Transverse colon (tissue), 4 donors: ENCODE data around the gene JAM3. TPM values are rescaled to one million over a fixed set of nuclear protein-coding genes. Genes with fewer than 3 reads are reported as not detected.

Experiments used
- DNase-seq: peaks from one replicate; pipeline ENCODE4 v3.0.0-alpha.2; 2019
- H3K27ac ChIP-seq, 4 donors: fragments of 200-600 bp; sonication (generic); 2 replicates each; pipeline ENCODE4 v1.5.1; 2016 to 2018; ENCODE audit warnings: inconsistent platforms in 4 of 4
- H3K27me3 ChIP-seq: fragments of 200-600 bp; sonication (generic); 2 replicates; pipeline ENCODE4 v1.5.1; 2017; ENCODE audit warnings: inconsistent platforms
- H3K36me3 ChIP-seq, 4 donors: fragments of 200-600 bp; sonication (generic); 2 replicates each; pipeline ENCODE4 v1.5.1; 2017 to 2019; ENCODE audit warnings: inconsistent platforms in 4 of 4
- H3K4me1 ChIP-seq, 4 donors: fragments of 200-600 bp; sonication (generic); 2 replicates each; pipeline ENCODE4 v1.5.1; 2017 to 2020; ENCODE audit warnings: inconsistent platforms in 4 of 4
- H3K4me3 ChIP-seq, 4 donors: fragments of 200-600 bp; sonication (generic); 1 replicate in 1 of 4; 2 replicates in 3 of 4; pipeline versions ENCODE4 v1.5.1 to v1.6.1; 2017 to 2019; ENCODE audit warnings: inconsistent platforms in 4 of 4
- H3K9me3 ChIP-seq, 2 donors: fragments of 200-600 bp; sonication (generic); 2 replicates each; pipeline ENCODE4 v1.5.1; 2017 to 2019; ENCODE audit warnings: inconsistent platforms in 2 of 2
- CTCF ChIP-seq, 5 experiments: fragments of 200-600 bp in 3 of 5; fragments of 450-650 bp in 2 of 5; sonication (generic) in 3 of 5; IDR thresholded peaks; 1 replicate in 2 of 5; 2 replicates in 3 of 5; pipeline ENCODE4 v1.5.1; 2016 to 2017; ENCODE audit warnings: antibody characterized with exemption in 5 of 5, inconsistent platforms in 3 of 5, mild to moderate bottlenecking in 2 of 5, moderate library complexity in 1 of 5
- EP300 ChIP-seq: sonication (generic); formaldehyde crosslinking; IDR thresholded peaks from one replicate; pipeline ENCODE4 v1.6.1; 2017; ENCODE audit warnings: antibody characterized with exemption, low read depth
- POLR2A ChIP-seq: fragments of 450-650 bp; IDR thresholded peaks from one replicate; pipeline ENCODE4 v1.6.1; 2016; ENCODE audit warnings: antibody characterized with exemption, mild to moderate bottlenecking, moderate library complexity
- POLR2AphosphoS5 ChIP-seq, 3 donors: sonication (generic); formaldehyde crosslinking; IDR thresholded peaks; one replicate each; pipeline ENCODE4 v1.6.1; 2016; ENCODE audit warnings: antibody characterized with exemption in 3 of 3
- WGBS, 2 donors: methylation state at CpG; one replicate each; pipeline ENCODE4 v1.1.5; 2018; ENCODE audit warnings: low coverage in 1 of 2; 5-methylcytosine and 5-hydroxymethylcytosine counted together
- in situ Hi-C, 4 donors: fragments of 200-750 bp; cut with MboI; loops; one replicate each; pipeline versions ENCODE4 v1.15.0 to v1.15.1; 2017; ENCODE audit warnings: low sequenced_read_pairs in 3 of 4, low pct_ligation_motif_present in 1 of 4, low pct_unique_long_range_greater_than_20kb in 1 of 4
- intact Hi-C: fragments of 100-400 bp; cut with DNase I; formaldehyde crosslinking; loops from one replicate; pipeline ENCODE4 v1.15.1; 2023; ENCODE audit warnings: low total_unique reads
- total RNA-seq, 4 donors: library from RNA; depleted of rRNA; stranded (reverse); fragments of >200 nt; gene quantifications; one replicate each; pipeline ENCODE4 v1.1.0, GENCODE V29; 2016

JAM3 gene
- total RNA-seq, 4 donors from 2014 or later, result 7.8 to 56.9 (median 13.8) TPM

GRCh38 chr11:134046681-134047449 is 22.0 kb upstream of the JAM3 start:
- no peak for DNase-seq
- 86 to 91% methylated on average over 11 to 30 of the region's 30 CpGs for whole genome bisulfite sequencing, 2 donors
- intact Hi-C loops, result loop anchor here (1.0 to 5.0 kb wide), 2 partner anchors 100 to 120 kb away; no protein-coding TSS in a partner anchor
- TF ChIP-seq POLR2AphosphoS5 (IDR thresholded peaks at IDR 0.05) (no peak), EP300 (no peak), POLR2A (no peak), CTCF (IDR thresholded peaks at IDR 0.05) (no peak)
- Histone ChIP-seq H3K4me1 (peaks cover under 1 to 19% (median 11%) of the 10 kb centered on the region in 4 donors), H3K9me3 (no peaks in the 10 kb centered on the region), H3K27me3 (peaks cover 6% of the 10 kb centered on the region), H3K4me3 (peak overlapping the region in 1 of 4 donors; percentile 1), H3K36me3 (no peaks in the 10 kb centered on the region), H3K27ac (peak overlapping the region; percentile 34 to 81 (median 64))
- in situ Hi-C loops, result loop anchor here in 1 of 4 donors (5.0 kb wide), 1 partner anchor 100 kb away; no protein-coding TSS in a partner anchor

DNA sequence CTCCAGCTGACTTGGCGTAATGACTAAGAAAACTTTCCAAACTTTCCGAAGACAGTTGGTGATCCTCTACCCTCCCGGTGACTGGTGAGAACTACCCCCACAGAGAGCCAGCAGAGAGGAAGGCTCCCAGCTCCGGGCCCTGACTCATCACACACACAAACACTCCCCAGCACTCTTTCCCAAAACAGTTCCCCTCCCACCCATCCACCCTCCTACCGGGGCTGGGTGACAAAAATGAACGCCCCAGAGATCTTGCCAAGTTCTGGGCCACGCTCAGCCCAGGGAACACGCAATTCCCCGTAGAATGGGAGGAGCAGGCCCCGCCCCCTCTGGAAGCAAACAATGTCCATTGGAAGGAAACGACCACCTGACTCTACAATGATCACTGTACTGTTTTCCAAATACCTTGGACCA is 21.3 kb upstream of the JAM3 start:
- DNase-seq, result peak; percentile 68
- peak overlapping the region; percentile 42 to 81 (median 64) for H3K27ac ChIP-seq
- peaks cover 6% of the 10 kb centered on the region for H3K27me3 ChIP-seq
- 33 to 40% methylated on average over 5 to 11 of the region's 11 CpGs for WGBS, 2 donors
- H3K9me3 ChIP-seq, result no peaks in the 10 kb centered on the region
- peak overlapping the region in 1 of 4 donors; percentile 1 for H3K4me3 ChIP-seq
- H3K4me1 ChIP-seq, result peaks cover 0 to 16% (median 8%) of the 10 kb centered on the region in 4 donors
- H3K36me3 ChIP-seq, result no peaks in the 10 kb centered on the region
- TF ChIP-seq POLR2AphosphoS5 (IDR thresholded peaks at IDR 0.05) (peak in 1 of 3 donors; percentile 35), CTCF (IDR thresholded peaks at IDR 0.05) (no peak)
- intact Hi-C loops (loop anchor here (1.0 to 5.0 kb wide), 2 partner anchors 100 to 120 kb away; no protein-coding TSS in a partner anchor), in situ Hi-C loops (loop anchor here in 1 of 4 donors (5.0 kb wide), 1 partner anchor 100 kb away; no protein-coding TSS in a partner anchor)

- in situ Hi-C loops, result loop anchor here in 1 of 4 donors (5.0 kb wide), 1 partner anchor 99 kb away; no protein-coding TSS in a partner anchor
- intact Hi-C loops, result loop anchor here (5.0 kb wide), 1 partner anchor 101 kb away; no protein-coding TSS in a partner anchor
- Histone ChIP-seq H3K4me1 (peaks cover 0 to 16% (median 8%) of the 10 kb centered on the region in 4 donors), H3K9me3 (no peaks in the 10 kb centered on the region), H3K27me3 (peaks cover 6% of the 10 kb centered on the region), H3K36me3 (no peaks in the 10 kb centered on the region), H3K27ac (peak overlapping the region; percentile 42 to 81 (median 64)), H3K4me3 (no peak overlapping the region)
- WGBS, 2 donors, result 65 to 85% methylated on average over 7 to 9 of the region's 9 CpGs
- DNase-seq, result no peak
- TF ChIP-seq EP300, result no peak
- no peak for TF ChIP-seq POLR2A
- TF ChIP-seq CTCF (IDR thresholded peaks at IDR 0.05), result no peak
- no peak for TF ChIP-seq POLR2AphosphoS5 (IDR thresholded peaks at IDR 0.05)
These were observed 20.8 kb upstream of the JAM3 start for GRCh38 chr11:134048028-134048427.

GRCh38 chr11:134049303-134049702 is 19.6 kb upstream of the JAM3 start:
- TF ChIP-seq POLR2A (no peak), CTCF (IDR thresholded peaks at IDR 0.05) (no peak), POLR2AphosphoS5 (IDR thresholded peaks at IDR 0.05) (no peak), EP300 (no peak)
- WGBS, 2 donors, result 52 to 60% methylated on average over 6 to 11 of the region's 11 CpGs
- Histone ChIP-seq H3K36me3 (no peaks in the 10 kb centered on the region), H3K27me3 (peaks cover 6% of the 10 kb centered on the region), H3K4me1 (peaks cover 0 to 16% (median 8%) of the 10 kb centered on the region in 4 donors), H3K9me3 (no peaks in the 10 kb centered on the region), H3K4me3 (no peak overlapping the region), H3K27ac (no peak overlapping the region)
- DNase-seq, result no peak
- intact Hi-C loops (loop anchor here (5.0 kb wide), 1 partner anchor 102 kb away; no protein-coding TSS in a partner anchor), in situ Hi-C loops (loop anchor here in 1 of 4 donors (5.0 kb wide), 1 partner anchor 98 kb away; no protein-coding TSS in a partner anchor)
